HepG2 (cell line): ENCODE data around the gene SPOCD1. TPM values are rescaled to one million over a fixed set of nuclear protein-coding genes. Genes with fewer than 3 reads are reported as not detected.

Source experiments
- DR1 ChIP-seq: sonication (generic); formaldehyde crosslinking; IDR thresholded peaks from 2 replicates; pipeline ENCODE4 v1.8.0; 2021; ENCODE audit warnings: mild to moderate bottlenecking, missing genetic modification reagents, inconsistent platforms
- EP300 ChIP-seq, 3 experiments: sonication (generic) in 1 of 3; formaldehyde crosslinking in 1 of 3; IDR thresholded peaks; 2 replicates each; pipeline versions ENCODE4 v1.5.1 to v1.6.1; 2011 to 2020; ENCODE audit warnings: low read depth in 2 of 3, low read length in 2 of 3, borderline replicate concordance in 1 of 3, improper control_type of control experiment in 1 of 3, mild to moderate bottlenecking in 1 of 3, missing genetic modification reagents in 1 of 3, moderate library complexity in 1 of 3
- LCORL ChIP-seq, 2 experiments: fragments of 450-650 bp in 1 of 2; sonication (generic) in 1 of 2; formaldehyde crosslinking in 1 of 2; IDR thresholded peaks; 2 replicates each; pipeline versions ENCODE4 v1.5.0 to v1.6.1; 2017 to 2020; ENCODE audit warnings: antibody characterized with exemption in 1 of 2, missing genetic modification reagents in 1 of 2
- SNAI1 ChIP-seq: sonication (generic); formaldehyde crosslinking; IDR thresholded peaks from 2 replicates; pipeline ENCODE4 v1.5.0; 2020; ENCODE audit warnings: mild to moderate bottlenecking, missing genetic modification reagents, borderline replicate concordance
- ZNF282 ChIP-seq: fragments of 450-650 bp; IDR thresholded peaks from 2 replicates; pipeline ENCODE4 v1.6.1; 2018; ENCODE audit not compliant: partially characterized antibody
- polyA plus RNA-seq, 8 experiments: library from polyadenylated mRNA; depleted of rRNA in 3 of 8; stranded (reverse) in 7 of 8; unstranded in 1 of 8; fragments of >200 nt; fragmentation: Illumina TruSeq in 4 of 8; extraction: Trizol in 4 of 8; gene quantifications; 2 replicates each; pipeline versions ENCODE4 v1.2.1 to v1.2.3, GENCODE V29; 2011 to 2016; ENCODE audit warnings: low read depth in 4 of 8, missing spikeins in 1 of 8, mixed read lengths in 1 of 8; ENCODE audit not compliant: insufficient read depth in 1 of 8
- total RNA-seq, 5 experiments: library from RNA; depleted of rRNA; stranded (reverse); fragments of >200 nt; fragmentation: Illumina TruSeq; extraction: Trizol; gene quantifications; 2 replicates each; pipeline ENCODE4 v1.2.3, GENCODE V29; 2016; ENCODE audit warnings: low read depth in 1 of 5
- TF ChIP-seq, protein P1 (sequence below): sonication (generic); formaldehyde crosslinking; IDR thresholded peaks from 2 replicates; pipeline ENCODE4 v1.5.0; 2020; ENCODE audit warnings: missing genetic modification reagents, mild to moderate bottlenecking, borderline replicate concordance
- TF ChIP-seq, protein P2 (sequence below): sonication (generic); formaldehyde crosslinking; IDR thresholded peaks from 2 replicates; pipeline ENCODE4; 2020; ENCODE audit warnings: missing genetic modification reagents, mild to moderate bottlenecking, borderline replicate concordance
- TF ChIP-seq, protein P3 (sequence below): sonication (generic); formaldehyde crosslinking; IDR thresholded peaks from 2 replicates; pipeline ENCODE4 v1.4.0; 2020; ENCODE audit warnings: missing genetic modification reagents, borderline replicate concordance
- TF ChIP-seq, protein P4 (sequence below): sonication (generic); formaldehyde crosslinking; IDR thresholded peaks from 2 replicates; pipeline ENCODE4 v1.4.0; 2020; ENCODE audit warnings: low read depth, mild to moderate bottlenecking, missing genetic modification reagents

The SPOCD1 gene
- total and polyA plus RNA-seq, 2 of the 13 experiments (the other 11 are each of a cell fraction or from before 2014, with no cell fraction given): 0.24 to 0.29 TPM

DNA sequence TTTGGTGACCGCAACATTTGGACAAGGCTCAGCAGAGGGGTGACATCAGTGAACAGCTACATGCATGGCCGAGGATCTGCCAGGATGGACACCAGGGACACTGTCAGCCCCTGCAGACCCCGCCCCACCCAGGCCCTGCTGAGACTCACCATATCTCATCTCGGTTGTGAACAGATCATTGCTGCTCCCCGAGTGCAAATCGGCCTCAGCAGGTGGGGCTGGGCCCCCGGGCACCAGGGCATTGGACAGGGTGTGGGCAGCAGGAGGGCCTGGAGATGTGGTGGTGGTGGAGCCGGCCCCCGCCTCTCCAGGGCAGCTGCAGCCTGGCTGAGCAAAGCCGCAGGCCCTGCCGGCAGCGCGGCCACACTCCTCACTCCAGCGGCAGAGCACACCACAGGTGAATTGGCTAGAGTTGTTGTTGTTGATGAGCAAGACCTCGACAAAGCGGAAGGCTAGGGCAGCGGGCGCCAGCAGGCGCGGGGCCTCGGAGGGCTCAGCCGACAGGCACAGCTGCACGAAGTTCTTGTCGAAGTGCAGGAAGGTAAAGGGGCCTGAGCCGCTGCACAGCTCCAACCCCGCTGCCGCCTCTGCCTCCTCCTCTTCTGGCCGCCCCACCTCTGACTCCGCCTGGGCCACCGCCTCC, 59.9 kb downstream of the SPOCD1 start (continued):
- TF ChIP-seq, protein P1, sequence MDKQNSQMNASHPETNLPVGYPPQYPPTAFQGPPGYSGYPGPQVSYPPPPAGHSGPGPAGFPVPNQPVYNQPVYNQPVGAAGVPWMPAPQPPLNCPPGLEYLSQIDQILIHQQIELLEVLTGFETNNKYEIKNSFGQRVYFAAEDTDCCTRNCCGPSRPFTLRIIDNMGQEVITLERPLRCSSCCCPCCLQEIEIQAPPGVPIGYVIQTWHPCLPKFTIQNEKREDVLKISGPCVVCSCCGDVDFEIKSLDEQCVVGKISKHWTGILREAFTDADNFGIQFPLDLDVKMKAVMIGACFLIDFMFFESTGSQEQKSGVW: no peak
- TF ChIP-seq, protein P2, sequence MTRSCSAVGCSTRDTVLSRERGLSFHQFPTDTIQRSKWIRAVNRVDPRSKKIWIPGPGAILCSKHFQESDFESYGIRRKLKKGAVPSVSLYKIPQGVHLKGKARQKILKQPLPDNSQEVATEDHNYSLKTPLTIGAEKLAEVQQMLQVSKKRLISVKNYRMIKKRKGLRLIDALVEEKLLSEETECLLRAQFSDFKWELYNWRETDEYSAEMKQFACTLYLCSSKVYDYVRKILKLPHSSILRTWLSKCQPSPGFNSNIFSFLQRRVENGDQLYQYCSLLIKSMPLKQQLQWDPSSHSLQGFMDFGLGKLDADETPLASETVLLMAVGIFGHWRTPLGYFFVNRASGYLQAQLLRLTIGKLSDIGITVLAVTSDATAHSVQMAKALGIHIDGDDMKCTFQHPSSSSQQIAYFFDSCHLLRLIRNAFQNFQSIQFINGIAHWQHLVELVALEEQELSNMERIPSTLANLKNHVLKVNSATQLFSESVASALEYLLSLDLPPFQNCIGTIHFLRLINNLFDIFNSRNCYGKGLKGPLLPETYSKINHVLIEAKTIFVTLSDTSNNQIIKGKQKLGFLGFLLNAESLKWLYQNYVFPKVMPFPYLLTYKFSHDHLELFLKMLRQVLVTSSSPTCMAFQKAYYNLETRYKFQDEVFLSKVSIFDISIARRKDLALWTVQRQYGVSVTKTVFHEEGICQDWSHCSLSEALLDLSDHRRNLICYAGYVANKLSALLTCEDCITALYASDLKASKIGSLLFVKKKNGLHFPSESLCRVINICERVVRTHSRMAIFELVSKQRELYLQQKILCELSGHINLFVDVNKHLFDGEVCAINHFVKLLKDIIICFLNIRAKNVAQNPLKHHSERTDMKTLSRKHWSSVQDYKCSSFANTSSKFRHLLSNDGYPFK (CRISPR knock-in tag): no peak
- no peak for TF ChIP-seq EP300 (IDR thresholded peaks at IDR 0.05; ENCODE audit: low read depth in 2 of 2, low read length in 2 of 2)
- no peak for TF ChIP-seq EP300 (CRISPR knock-in tag; IDR thresholded peaks at IDR 0.05; ENCODE audit: borderline replicate concordance)
- TF ChIP-seq, protein P3, sequence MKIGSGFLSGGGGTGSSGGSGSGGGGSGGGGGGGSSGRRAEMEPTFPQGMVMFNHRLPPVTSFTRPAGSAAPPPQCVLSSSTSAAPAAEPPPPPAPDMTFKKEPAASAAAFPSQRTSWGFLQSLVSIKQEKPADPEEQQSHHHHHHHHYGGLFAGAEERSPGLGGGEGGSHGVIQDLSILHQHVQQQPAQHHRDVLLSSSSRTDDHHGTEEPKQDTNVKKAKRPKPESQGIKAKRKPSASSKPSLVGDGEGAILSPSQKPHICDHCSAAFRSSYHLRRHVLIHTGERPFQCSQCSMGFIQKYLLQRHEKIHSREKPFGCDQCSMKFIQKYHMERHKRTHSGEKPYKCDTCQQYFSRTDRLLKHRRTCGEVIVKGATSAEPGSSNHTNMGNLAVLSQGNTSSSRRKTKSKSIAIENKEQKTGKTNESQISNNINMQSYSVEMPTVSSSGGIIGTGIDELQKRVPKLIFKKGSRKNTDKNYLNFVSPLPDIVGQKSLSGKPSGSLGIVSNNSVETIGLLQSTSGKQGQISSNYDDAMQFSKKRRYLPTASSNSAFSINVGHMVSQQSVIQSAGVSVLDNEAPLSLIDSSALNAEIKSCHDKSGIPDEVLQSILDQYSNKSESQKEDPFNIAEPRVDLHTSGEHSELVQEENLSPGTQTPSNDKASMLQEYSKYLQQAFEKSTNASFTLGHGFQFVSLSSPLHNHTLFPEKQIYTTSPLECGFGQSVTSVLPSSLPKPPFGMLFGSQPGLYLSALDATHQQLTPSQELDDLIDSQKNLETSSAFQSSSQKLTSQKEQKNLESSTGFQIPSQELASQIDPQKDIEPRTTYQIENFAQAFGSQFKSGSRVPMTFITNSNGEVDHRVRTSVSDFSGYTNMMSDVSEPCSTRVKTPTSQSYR: no peak
- TF ChIP-seq, protein P4, sequence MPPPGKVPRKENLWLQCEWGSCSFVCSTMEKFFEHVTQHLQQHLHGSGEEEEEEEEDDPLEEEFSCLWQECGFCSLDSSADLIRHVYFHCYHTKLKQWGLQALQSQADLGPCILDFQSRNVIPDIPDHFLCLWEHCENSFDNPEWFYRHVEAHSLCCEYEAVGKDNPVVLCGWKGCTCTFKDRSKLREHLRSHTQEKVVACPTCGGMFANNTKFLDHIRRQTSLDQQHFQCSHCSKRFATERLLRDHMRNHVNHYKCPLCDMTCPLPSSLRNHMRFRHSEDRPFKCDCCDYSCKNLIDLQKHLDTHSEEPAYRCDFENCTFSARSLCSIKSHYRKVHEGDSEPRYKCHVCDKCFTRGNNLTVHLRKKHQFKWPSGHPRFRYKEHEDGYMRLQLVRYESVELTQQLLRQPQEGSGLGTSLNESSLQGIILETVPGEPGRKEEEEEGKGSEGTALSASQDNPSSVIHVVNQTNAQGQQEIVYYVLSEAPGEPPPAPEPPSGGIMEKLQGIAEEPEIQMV (CRISPR knock-in tag): no peak
- no peak for TF ChIP-seq DR1 (CRISPR knock-in tag)
- TF ChIP-seq SNAI1 (CRISPR knock-in tag): no peak
- TF ChIP-seq ZNF282: no peak
- TF ChIP-seq LCORL (IDR thresholded peaks at IDR 0.05): no peak
- no peak for TF ChIP-seq LCORL (CRISPR knock-in tag; IDR thresholded peaks at IDR 0.05)
- TF ChIP-seq, all 625 proteins: peak for 0
